Tibial nerve (tissue), 4 donors: Measurements from ENCODE around the gene BNIP5. TPM values are rescaled to one million over a fixed set of nuclear protein-coding genes. Genes with fewer than 3 reads are reported as not detected.

ENCODE experiments used
- DNase-seq, 2 donors: peaks; one replicate each; pipeline ENCODE4 v3.0.0-alpha.2; 2019; ENCODE audit warnings: low spot score in 2 of 2
- H3K27ac ChIP-seq, 4 donors: fragments of 200-600 bp; sonication (generic) in 3 of 4; one replicate each; pipeline ENCODE4 v1.5.1; 2017 to 2019; ENCODE audit warnings: mild to moderate bottlenecking in 1 of 4
- H3K27me3 ChIP-seq, 2 donors: fragments of 200-600 bp; sonication (generic) in 1 of 2; one replicate each; pipeline versions ENCODE4 v1.5.1 to v1.6.0; 2017 to 2019
- H3K36me3 ChIP-seq, 3 donors: fragments of 200-600 bp; sonication (generic); one replicate each; pipeline ENCODE4 v1.5.1; 2018 to 2019
- H3K4me1 ChIP-seq, 4 donors: fragments of 200-600 bp; sonication (generic) in 3 of 4; one replicate each; pipeline ENCODE4 v1.5.1; 2017 to 2019
- H3K4me3 ChIP-seq, 4 donors: fragments of 200-600 bp; sonication (generic) in 3 of 4; one replicate each; pipeline ENCODE4 v1.5.1; 2017 to 2019; ENCODE audit warnings: mild to moderate bottlenecking in 1 of 4, moderate library complexity in 1 of 4
- H3K9me3 ChIP-seq, 4 donors: fragments of 200-600 bp; sonication (generic) in 3 of 4; one replicate each; pipeline ENCODE4 v1.5.1; 2017 to 2019
- EP300 ChIP-seq, 2 donors: sonication (generic); formaldehyde crosslinking; IDR thresholded peaks; one replicate each; pipeline ENCODE4 v1.6.1; 2017; ENCODE audit warnings: antibody characterized with exemption in 2 of 2, mild to moderate bottlenecking in 1 of 2
- POLR2A ChIP-seq, 2 donors: fragments of 450-650 bp; IDR thresholded peaks; one replicate each; pipeline ENCODE4 v1.6.1; 2017; ENCODE audit warnings: antibody characterized with exemption in 2 of 2, mild to moderate bottlenecking in 2 of 2, moderate library complexity in 2 of 2
- WGBS, 2 donors: methylation state at CpG; one replicate each; pipeline ENCODE4 v1.1.5; 2018; 5-methylcytosine and 5-hydroxymethylcytosine counted together
- total RNA-seq, 4 donors: library from RNA; depleted of rRNA; stranded (reverse); fragments of >200 nt; gene quantifications; one replicate each; pipeline ENCODE4 v1.1.0, GENCODE V29; 2016
- TF ChIP-seq, protein P1 (sequence below), 5 experiments: fragments of 200-600 bp in 3 of 5; fragments of 450-650 bp in 2 of 5; sonication (generic) in 3 of 5; IDR thresholded peaks; one replicate each; pipeline ENCODE4 v1.5.1; 2016 to 2019; ENCODE audit warnings: antibody characterized with exemption in 5 of 5, mild to moderate bottlenecking in 3 of 5, moderate library complexity in 2 of 5

BNIP5 gene
- total RNA-seq, 4 donors from 2014 or later, result not detected

DNA sequence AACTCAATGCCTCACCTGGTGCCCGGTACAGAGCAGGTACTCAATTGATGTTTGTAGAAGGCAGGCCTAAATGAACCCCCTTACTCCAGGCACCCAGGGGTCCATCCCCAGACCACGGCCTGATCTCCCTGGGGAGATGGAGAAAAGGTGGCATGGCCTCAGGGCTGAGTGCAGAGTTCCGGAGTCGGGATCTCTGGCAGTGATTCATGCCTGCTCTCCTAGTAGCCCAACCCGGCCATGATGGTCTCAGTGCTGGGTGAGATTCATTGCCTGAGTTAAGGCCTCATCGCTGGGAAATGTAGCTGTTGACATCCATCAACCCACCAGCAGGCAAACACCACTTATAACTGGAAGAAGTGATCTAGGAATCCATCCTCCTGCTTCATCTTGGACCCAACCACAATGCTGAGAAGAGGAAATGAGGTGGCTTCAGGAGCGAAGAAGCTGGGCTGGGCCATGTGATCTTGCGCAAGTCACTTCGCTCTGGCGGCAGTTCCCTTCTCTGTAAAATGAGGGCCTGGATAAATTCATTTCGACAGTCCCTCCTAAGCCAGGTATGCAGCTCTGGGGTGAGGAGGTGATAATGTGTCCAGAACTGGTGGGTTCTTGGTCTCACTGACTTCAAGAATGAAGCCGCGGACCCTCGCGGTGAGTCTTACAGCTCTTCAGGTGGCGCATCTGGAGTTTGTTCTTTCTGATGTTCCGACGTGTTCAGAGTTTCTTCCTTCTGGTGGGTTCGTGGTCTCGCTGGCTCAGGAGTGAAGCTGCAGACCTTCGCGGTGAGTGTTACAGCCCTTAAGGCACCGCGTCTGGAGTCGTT lies 26.1 kb upstream of the BNIP5 start:
- TF ChIP-seq, protein P1, sequence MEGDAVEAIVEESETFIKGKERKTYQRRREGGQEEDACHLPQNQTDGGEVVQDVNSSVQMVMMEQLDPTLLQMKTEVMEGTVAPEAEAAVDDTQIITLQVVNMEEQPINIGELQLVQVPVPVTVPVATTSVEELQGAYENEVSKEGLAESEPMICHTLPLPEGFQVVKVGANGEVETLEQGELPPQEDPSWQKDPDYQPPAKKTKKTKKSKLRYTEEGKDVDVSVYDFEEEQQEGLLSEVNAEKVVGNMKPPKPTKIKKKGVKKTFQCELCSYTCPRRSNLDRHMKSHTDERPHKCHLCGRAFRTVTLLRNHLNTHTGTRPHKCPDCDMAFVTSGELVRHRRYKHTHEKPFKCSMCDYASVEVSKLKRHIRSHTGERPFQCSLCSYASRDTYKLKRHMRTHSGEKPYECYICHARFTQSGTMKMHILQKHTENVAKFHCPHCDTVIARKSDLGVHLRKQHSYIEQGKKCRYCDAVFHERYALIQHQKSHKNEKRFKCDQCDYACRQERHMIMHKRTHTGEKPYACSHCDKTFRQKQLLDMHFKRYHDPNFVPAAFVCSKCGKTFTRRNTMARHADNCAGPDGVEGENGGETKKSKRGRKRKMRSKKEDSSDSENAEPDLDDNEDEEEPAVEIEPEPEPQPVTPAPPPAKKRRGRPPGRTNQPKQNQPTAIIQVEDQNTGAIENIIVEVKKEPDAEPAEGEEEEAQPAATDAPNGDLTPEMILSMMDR (IDR thresholded peaks at IDR 0.05), result no peak
- TF ChIP-seq POLR2A (IDR thresholded peaks at IDR 0.05) (no peak), EP300 (IDR thresholded peaks at IDR 0.05) (no peak)
- no peaks in the 10 kb centered on the region for H3K9me3 ChIP-seq
- H3K4me1 ChIP-seq, result peaks cover 0 to 31% (median 20%) of the 10 kb centered on the region in 4 donors
- H3K27me3 ChIP-seq, result no peaks in the 10 kb centered on the region
- WGBS, 2 donors, result 80 to 90% methylated on average over 17 to 25 of the region's 25 CpGs
- no peak overlapping the region for H3K27ac ChIP-seq
- no peak overlapping the region for H3K4me3 ChIP-seq
- H3K36me3 ChIP-seq, result peaks cover 0 to 24% (median 0%) of the 10 kb centered on the region in 3 donors
- no peak for DNase-seq

DNA sequence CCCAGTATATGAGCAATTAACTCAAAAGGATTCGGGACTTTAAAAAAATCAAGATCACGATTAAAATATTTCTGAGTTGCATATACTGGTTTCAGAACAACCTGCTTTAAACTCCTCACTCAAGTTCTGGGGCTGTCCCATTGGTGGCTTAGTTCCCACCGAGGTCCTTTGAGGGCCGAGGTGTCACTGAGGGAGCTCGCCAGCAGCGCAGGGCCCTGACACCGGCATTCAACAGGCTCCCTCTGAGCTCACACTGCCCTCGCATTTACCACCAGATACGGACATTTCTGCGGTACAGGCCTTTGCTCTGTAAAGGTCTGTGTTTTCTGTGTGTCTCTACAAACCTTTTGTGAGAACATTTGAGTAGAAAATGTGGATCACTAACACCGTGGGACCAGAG lies 24.4 kb upstream of the BNIP5 start:
- peaks cover 0 to 10% (median 0%) of the 10 kb centered on the region in 3 donors for H3K36me3 ChIP-seq
- DNase-seq, result no peak
- 75 to 77% methylated on average over 11 of the region's 11 CpGs for WGBS, 2 donors
- peak overlapping the region in 2 of 4 donors; percentile 88 to 89 for H3K27ac ChIP-seq
- H3K9me3 ChIP-seq, result no peaks in the 10 kb centered on the region
- TF ChIP-seq, protein P1 (IDR thresholded peaks at IDR 0.05), result no peak
- TF ChIP-seq POLR2A (IDR thresholded peaks at IDR 0.05) (no peak), EP300 (IDR thresholded peaks at IDR 0.05) (no peak)
- H3K27me3 ChIP-seq, result no peaks in the 10 kb centered on the region
- no peak overlapping the region for H3K4me3 ChIP-seq
- H3K4me1 ChIP-seq, result peaks cover 0 to 38% (median 26%) of the 10 kb centered on the region in 4 donors

GRCh38 chr6:36360241-36361054 lies 23.8 kb upstream of the BNIP5 start:
- peak overlapping the region; percentile 55 to 89 (median 86) for H3K27ac ChIP-seq
- H3K4me3 ChIP-seq, result peak overlapping the region in 2 of 4 donors; percentile 2 to 6
- H3K27me3 ChIP-seq, result no peaks in the 10 kb centered on the region
- no peaks in the 10 kb centered on the region for H3K9me3 ChIP-seq
- peaks cover 0 to 7% (median 0%) of the 10 kb centered on the region in 3 donors for H3K36me3 ChIP-seq
- peak in 1 of 2 donors; percentile 41 for TF ChIP-seq EP300 (IDR thresholded peaks at IDR 0.05)
- no peak for TF ChIP-seq POLR2A (IDR thresholded peaks at IDR 0.05)
- TF ChIP-seq, protein P1 (IDR thresholded peaks at IDR 0.05), result peak; percentile 80 to 95 (median 86)
- DNase-seq, result peak; percentile 84 to 89
- H3K4me1 ChIP-seq, result peaks cover 0 to 38% (median 26%) of the 10 kb centered on the region in 4 donors
- WGBS, 2 donors, result 11 to 13% methylated on average over 10 of the region's 10 CpGs

- 32 to 33% methylated on average over 2 to 4 of the region's 4 CpGs for WGBS, 2 donors
- no peaks in the 10 kb centered on the region for H3K36me3 ChIP-seq
- TF ChIP-seq POLR2A (IDR thresholded peaks at IDR 0.05) (peak in 1 of 2 donors; percentile 21), EP300 (IDR thresholded peaks at IDR 0.05) (peak; percentile 42 to 88)
- TF ChIP-seq, protein P1 (IDR thresholded peaks at IDR 0.05), result no peak
- peak overlapping the region; percentile 55 to 89 (median 86) for H3K27ac ChIP-seq
- DNase-seq, result peak in 1 of 2 donors; percentile 19
- no peaks in the 10 kb centered on the region for H3K9me3 ChIP-seq
- no peak overlapping the region for H3K4me3 ChIP-seq
- H3K4me1 ChIP-seq, result peaks cover 0 to 38% (median 26%) of the 10 kb centered on the region in 4 donors
- H3K27me3 ChIP-seq, result no peaks in the 10 kb centered on the region
These were observed 21.7 kb upstream of the BNIP5 start for GRCh38 chr6:36358226-36358915.
